HG03135 (cell line): ENCODE data around the gene ZFAND2B.

ENCODE experiments used
- ATAC-seq: cut with Tn5 transposase; IDR thresholded peaks from one replicate; pipeline ENCODE4 v1.9.1; 2021; ENCODE audit warnings: mild to moderate bottlenecking, moderate library complexity; ENCODE audit not compliant: unreplicated experiment

The ZFAND2B gene

DNA sequence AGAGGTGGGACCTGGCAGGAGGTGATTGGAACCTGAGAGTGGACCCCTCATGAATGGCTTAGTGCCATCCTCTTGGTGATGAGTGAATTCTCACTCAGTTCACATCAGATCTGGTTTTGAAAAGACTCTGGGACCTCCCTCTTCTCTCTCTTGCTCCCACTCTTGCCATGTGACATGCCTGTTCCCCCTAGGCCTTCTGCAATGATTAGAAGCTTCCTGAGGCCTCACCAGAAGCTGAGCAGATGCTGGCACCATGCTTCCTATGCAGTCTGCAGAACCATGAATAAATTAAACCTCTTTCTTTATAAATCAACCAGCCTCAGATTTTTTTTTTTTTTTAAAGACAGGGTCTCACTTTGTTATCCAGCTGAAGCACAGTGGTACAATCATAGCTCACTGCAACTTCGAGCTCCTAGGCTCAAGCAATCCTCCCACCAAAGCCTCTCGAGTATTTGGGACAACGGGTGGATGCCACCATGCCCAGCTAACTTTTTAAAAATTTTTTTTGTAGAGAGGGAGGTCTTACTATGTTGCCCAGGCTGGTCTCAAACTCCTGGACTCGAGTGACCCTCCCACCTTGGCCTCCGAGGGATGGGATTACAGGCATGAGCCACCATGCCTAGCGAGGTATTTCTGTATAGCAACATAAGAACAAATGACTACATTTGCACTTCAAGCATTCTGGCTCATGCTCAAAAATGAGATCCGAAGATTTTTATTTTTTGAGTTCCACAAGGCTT, 2.0 kb upstream of the ZFAND2B start:
- no peak for ATAC-seq

DNA sequence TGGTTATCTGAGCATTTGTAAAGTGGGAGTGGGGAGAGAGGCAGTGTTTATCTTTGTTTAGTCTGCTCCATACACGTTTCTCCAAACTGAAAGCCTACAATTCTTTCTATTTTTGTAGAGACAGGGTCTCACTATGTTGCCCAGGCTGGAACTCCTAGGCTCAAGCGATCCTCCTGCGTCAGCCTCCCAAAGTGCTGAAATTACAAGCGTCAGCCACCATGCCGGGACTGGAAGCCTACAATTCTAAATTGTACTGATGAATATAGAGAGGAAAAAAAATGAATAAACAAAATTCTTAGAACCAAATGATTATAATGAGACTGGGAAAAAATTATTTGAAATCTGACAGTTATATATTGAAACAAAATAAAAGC, 1.4 kb upstream of the ZFAND2B start:
- ATAC-seq: no peak

GRCh38 chr2:219205981-219206327, 628 bp upstream of the ZFAND2B start:
- no peak for ATAC-seq

GRCh38 chr2:219207134-219207883, 727 bp downstream of the ZFAND2B start:
- no peak for ATAC-seq

- no peak for ATAC-seq
These were observed 1.5 kb downstream of the ZFAND2B start for GRCh38 chr2:219207884-219208740.

DNA sequence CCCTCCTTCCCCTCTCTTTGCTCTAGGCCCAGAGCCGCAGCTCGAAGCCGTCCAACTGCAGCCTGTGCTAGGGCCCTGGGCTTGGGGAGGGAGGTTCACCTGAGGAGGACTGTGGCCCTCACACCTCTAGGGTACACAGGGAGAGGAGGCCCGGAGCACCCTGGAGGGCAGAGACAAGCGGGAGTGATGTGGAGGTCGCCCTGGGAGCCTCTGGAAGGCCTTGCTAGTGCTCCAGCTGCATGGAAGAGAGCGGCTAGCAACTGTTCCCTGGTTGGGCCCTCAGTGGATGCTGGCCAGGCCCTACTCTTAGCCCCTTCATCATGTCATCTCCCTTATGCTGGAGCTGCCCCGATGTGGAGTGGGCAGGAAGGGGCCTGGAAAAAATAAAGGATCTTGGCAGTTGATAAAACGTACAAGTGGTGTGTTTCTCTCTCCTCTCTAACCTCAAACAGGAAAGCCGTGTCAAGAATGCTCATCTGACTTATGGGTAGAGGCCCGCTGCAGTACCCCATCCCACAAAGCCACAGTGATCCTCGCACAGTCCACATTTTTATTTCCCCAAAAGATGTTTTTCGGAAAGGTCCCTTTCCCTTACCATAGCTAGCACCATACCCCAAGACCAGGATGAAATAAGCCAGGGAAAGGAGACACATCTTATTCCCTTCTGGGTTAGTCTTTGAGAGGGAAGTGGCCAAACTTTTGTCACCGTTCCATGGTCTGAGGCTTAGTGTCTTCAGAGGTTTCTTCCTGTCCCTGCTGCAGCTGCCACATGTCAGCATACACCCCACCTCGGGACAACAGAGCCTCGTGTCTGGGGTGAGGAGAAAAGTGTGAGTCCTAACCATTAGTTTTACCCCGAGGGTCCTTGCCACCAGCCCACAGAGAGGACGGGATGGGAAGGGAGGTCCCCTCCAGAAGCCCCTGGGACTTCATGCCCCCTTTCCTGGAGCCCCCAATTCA, 2.9 kb downstream of the ZFAND2B start:
- ATAC-seq: no peak

DNA sequence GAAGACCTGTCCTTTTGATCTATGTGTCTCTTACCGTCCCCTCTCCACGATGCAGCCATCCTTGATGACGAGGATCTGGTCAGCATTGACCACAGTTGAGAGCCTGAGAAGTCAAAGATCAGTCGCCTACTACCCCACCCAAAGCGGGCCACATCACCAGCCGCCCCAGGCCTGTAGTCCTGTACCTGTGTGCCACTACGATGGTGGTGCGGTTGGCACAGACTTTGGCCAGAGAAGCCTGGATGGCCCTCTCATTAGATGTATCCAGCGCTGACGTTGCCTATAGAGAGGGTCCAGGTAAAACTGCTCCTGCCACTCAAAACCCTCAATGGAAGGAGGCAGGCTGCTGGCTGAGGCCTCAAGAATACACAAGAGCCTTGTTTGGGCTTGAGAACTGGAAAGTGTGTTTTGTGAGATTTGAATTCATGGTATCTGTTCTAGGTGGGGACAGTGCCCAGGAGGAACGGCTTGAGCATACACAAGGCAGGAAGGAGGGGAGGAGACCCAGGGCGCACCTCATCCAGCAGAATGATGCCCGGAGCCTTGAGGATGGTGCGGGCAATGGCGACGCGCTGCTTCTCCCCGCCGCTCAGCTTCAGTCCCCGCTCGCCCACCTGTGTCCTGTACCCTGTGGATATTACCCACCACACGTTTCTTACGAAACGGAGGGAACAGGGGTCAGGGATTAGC, 3.8 kb downstream of the ZFAND2B start:
- no peak for ATAC-seq

GRCh38 chr2:219210886-219211362, 4.3 kb downstream of the ZFAND2B start:
- no peak for ATAC-seq

DNA sequence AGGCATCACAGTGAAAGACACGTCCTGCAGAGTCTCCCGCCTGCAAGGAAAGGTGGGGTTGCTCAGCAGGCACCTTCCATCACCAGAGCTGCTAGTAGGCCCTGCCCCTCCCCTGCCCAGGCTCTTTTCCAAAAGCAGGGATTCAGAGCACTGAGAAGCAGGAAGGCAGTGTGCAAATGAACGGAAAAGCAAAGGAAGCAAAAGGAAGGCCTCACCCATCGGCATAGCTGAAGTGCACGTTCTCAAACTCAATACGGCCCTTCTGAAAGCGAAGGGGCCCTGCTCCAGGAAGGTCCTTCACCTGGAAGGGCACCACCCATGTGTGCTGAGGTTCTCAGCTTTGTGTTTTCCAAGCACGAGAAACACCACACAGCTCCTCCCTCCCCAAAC, 6.4 kb downstream of the ZFAND2B start:
- no peak for ATAC-seq

DNA sequence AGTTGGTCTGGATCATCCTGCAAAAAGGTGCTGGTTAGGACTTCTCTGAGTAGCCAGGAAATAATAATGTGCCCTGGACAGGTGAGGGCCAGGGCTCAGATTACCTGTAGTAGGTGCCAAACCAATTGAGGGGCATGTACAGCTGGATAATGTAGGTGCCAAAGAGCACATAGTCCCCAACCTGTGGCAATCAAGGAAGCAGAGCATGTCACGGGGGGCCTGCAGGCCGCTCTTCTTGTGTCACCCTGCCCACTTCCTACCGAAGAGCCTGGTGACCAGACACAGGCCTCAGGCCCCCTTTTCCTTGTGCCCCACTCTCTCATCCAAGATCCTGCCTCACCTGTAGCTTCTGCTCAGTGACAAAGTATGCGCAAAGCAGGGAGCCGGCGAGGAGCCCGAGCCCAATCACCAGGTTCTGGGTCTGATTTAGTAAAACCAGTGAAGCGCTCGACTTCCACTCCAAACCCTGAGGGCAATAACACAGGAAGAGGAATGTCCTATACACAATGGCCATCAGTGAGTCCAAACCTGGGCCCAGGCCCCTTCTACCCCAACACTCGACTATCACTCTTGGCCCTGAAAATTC, 7.0 kb downstream of the ZFAND2B start:
- ATAC-seq: no peak

DNA sequence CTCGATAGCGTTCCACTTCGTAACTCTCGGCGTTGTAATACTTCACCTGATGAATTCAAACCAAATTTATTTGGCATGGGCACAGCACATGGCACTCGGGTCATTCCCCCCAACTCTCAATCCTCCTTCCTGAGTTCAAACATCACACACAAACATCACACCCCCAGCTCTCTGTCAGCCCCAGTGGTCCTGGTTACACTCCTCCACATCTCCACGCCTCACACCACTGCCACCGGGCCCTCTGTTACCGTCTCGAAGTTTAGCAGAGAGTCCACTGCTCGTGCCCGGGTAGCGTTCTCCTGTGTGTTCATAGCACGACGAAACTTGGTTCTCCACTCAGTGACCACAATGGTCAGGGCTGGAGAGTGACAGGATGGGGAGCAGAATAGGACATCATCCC, 7.6 kb downstream of the ZFAND2B start:
- ATAC-seq: no peak

DNA sequence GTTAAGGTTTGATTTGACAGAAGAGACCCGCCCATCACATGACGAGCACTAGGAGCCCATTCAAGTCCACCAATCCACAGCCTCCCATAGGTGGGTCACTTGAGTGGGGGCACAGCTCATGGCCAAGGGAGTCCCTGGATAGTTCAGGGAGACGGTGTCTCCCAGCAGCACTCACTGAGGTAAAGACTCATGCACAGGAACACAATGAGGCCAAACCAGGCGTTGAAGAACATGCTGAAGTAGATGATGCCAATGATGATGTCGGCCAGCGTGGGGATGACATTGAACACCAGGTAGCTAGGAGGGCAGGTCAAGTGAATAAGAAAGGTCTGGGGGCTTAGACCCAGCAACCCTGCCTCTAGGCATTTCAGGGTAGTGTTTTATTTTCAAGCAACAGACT, 8.2 kb downstream of the ZFAND2B start:
- ATAC-seq: no peak

- ATAC-seq: no peak
These were observed 9.4 kb downstream of the ZFAND2B start for GRCh38 chr2:219215871-219216534.

DNA sequence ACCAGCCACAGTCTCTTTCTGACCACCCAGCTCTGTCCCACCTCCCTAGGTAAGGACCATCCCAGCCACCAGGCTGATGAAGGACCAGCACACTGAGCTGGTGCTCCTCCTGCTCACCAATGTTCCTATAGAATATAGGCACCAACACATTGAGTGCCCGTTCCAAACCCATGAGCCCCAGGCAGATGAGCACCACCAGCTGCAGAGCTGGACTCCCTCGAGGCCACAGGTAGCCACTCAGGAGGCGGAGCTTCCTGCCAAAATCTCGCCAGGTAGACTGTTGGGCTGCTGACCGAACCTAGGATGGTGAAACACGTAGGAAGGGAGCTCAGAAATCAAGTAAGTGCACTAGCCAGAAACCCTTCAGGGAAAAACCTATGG, 9.9 kb downstream of the ZFAND2B start:
- ATAC-seq: no peak

DNA sequence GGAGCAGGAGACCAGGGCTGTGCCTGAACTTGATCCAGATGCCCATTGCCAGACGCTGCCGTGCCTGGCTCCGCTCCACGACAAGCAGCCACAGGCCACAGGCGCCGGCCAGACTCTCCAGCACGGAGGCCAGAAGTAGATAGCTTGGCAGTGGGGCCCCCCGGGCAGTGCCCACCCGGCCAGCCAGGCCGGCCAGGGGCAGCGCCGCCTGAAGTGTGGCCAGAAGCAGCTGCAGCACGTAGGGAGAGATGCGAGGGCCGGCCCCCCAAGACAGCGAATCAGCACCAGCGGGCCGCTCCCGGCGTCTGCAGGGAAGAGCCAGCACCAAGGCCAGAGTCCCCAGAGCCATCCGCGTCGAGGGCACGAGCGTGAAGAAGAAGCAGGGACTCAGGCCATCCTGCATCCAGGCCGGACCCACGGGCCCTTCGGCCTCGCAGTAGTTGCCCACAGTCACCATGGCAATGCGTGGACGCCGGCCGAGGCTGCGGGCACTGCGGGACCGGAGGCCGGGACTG, 11.7 kb downstream of the ZFAND2B start:
- peak; percentile 11 for ATAC-seq

DNA sequence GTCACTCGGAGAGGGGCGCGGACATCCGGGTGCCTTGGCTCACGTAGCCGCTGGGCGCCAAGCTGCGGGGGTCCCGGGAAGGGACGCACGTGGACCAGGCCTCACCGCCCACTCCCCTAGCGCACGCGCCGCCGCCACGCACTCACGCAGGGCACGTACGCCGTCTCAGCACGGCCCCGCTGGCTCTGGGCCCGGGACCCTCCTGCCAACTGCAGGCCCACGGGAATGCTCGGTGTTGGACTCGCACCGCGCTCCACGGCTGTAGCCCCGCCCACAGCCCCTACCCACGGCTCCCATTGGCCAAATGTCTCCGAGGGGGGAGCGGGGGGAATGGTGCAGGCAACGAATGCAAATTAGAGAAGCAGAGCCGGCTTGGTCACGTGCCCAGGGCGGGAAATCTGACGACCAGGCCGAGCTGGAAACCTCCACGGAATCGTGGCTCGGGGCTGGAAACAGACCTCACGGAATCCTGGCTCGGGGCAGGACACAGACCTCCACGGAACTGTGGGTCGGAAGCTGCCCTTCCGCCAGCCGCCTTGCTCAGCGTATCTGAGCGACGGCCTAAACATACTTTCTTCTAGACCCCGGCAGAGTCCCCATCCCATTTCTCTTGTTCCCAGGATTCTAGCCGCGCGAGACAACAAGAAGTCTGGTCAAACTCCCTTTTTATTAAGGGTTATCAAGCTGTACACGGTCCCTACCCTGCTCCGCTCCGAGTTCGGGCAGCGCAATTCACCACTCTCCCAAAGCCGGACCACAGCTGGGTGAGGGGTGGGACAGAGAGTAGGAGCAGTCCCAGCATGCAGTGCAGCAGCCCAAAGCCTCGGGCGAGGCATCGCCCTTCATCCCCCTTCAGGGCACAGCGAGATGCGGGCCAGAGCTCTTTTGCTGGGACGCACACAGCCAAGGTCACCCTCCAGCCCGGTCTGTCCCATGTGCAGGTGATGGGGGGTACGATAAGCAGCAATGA, 12.4 kb downstream of the ZFAND2B start, which contains the start of gene ABCB6:
Gene ABCB6 (minus strand): TSS at position 227 of the 970 bp plus-strand sequence. CDS start 285 bp downstream, outside the sequence.
- peak; percentile 70 for ATAC-seq

DNA sequence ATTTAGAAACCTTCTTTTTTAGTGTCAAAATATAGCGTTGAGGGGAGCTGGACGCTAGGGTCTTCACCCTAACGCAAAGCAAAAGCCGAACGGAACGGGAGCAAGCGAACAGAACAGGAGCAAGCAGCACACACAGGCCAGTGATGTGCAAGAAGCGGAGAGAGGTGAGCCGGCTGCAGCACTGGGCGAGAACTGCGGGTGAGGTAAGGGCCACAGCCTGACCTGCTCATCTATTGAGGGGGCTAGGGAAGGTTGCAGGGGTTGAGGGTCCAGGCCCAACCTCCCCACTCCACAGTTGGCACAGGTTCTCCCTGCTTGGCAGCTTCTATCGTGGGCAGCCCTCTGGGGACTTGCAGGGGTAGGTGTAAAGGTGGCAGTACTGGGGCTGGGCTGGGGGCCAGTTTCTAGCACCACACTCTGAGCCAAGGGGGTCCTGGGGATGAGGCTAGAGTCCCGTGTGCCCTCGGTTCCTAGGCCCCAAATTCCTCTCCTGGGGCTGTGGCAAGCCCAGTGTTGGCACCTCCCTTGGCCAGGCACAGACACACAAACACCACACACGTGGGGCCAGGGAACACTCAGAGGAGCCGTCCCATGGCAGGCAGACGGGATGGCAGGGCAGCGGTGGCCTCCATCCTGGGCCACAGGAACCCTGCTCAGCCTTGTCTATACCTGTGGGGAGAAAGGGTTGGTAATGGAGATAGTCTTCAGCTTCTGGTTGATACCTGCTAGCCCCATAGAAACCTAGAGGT, 13.4 kb downstream of the ZFAND2B start:
- no peak for ATAC-seq
